ENCODE measurements around the gene BABAM1. TPM values are rescaled to one million over a fixed set of nuclear protein-coding genes. Genes with fewer than 3 reads are reported as not detected.

BABAM1 gene
- total and polyA plus RNA-seq, 8 donors = 25.5 to 71.1 (median 33.0) TPM

DNA sequence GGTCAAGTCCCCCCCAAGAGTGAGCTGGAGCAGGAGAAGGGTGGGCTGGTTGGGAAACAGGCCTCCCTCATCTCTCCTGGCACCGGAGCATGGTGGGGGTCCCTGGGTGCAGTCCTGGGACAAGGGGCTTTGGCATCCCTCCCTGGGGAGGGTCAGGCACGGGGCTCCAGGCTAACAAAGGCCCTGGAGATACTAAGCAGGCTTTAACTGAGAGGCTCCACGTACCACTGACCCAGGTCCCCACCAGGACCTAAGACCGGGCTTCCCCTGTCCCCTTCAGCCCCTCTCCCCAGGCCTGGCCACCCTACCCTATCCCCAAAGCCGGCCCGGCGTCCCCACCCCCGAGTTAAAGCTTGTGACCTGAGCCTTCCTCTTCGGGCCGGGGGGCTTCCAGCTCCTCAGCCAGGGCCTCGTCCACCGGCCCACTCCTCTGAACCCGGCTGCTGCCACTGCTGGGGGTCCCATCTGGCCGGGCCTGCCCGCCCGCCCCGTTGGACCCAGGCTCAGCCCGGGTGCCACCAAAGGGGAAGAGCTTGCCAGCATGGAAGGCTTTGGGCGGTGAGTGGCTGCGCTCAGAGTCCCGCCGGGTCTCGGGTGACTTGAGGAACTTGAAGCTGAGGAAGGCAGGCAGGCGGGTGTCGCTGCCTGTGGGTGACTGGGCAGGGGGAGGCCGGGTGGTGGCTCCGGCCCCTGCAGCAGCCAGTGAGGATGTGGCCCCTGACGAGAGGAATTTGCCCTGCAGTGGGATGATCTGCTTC, 57.3 kb downstream of the BABAM1 start:
- FAIRE-seq (no peak), ATAC-seq (no peak), DNase-seq (no peak)
- intact Hi-C loops (cut with DNase I) = no loop called here
- Histone ChIP-seq H3K4me1 (peaks cover 0 to 6% (median 0%) of the 10 kb centered on the region in 3 donors), H3K27me3 (no peaks in the 10 kb centered on the region), H3K27ac (no peak overlapping the region), H3K36me3 (peaks cover 0 to 12% (median 11%) of the 10 kb centered on the region in 3 donors), H3K9me3 (no peaks in the 10 kb centered on the region), H3K4me3 (no peak overlapping the region)
- TF ChIP-seq, protein P1, sequence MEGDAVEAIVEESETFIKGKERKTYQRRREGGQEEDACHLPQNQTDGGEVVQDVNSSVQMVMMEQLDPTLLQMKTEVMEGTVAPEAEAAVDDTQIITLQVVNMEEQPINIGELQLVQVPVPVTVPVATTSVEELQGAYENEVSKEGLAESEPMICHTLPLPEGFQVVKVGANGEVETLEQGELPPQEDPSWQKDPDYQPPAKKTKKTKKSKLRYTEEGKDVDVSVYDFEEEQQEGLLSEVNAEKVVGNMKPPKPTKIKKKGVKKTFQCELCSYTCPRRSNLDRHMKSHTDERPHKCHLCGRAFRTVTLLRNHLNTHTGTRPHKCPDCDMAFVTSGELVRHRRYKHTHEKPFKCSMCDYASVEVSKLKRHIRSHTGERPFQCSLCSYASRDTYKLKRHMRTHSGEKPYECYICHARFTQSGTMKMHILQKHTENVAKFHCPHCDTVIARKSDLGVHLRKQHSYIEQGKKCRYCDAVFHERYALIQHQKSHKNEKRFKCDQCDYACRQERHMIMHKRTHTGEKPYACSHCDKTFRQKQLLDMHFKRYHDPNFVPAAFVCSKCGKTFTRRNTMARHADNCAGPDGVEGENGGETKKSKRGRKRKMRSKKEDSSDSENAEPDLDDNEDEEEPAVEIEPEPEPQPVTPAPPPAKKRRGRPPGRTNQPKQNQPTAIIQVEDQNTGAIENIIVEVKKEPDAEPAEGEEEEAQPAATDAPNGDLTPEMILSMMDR (IDR thresholded peaks at IDR 0.05) = no peak
- WGBS, 2 donors = 90 to 94% methylated on average over 26 to 28 of the region's 28 CpGs

DNA sequence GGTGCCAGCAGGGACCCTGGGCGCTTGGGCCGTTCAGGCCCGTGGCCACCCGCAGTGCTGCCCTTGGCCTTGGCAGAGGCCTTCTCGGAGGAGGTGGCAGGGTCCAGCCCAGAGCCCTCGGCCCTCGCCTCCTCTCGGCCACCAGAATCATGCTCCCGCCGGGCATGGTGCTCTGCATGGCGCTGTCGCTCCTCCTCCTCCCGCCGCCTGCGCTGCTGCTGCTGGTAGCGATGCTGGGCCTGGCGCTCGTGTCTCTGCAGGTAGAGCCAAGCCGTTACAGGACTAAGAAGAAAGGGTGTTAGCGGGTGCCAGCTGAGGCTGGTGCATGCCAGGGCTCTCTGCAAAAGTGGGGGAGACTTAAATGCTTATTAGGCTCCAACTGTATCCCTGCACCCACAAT, 57.9 kb downstream of the BABAM1 start:
- TF ChIP-seq, protein P1 (IDR thresholded peaks at IDR 0.05) = no peak
- intact Hi-C loops (cut with DNase I) = no loop called here
- 96% methylated on average over 20 of the region's 20 CpGs for whole genome bisulfite sequencing, 2 donors
- no peak for ATAC-seq
- Histone ChIP-seq H3K4me1 (peaks cover 0 to 6% (median 0%) of the 10 kb centered on the region in 3 donors), H3K27me3 (no peaks in the 10 kb centered on the region), H3K36me3 (peaks cover 0 to 11% (median 7%) of the 10 kb centered on the region in 3 donors), H3K9me3 (no peaks in the 10 kb centered on the region), H3K4me3 (no peak overlapping the region), H3K27ac (no peak overlapping the region)
- no peak for FAIRE-seq
- DNase-seq = no peak

DNA sequence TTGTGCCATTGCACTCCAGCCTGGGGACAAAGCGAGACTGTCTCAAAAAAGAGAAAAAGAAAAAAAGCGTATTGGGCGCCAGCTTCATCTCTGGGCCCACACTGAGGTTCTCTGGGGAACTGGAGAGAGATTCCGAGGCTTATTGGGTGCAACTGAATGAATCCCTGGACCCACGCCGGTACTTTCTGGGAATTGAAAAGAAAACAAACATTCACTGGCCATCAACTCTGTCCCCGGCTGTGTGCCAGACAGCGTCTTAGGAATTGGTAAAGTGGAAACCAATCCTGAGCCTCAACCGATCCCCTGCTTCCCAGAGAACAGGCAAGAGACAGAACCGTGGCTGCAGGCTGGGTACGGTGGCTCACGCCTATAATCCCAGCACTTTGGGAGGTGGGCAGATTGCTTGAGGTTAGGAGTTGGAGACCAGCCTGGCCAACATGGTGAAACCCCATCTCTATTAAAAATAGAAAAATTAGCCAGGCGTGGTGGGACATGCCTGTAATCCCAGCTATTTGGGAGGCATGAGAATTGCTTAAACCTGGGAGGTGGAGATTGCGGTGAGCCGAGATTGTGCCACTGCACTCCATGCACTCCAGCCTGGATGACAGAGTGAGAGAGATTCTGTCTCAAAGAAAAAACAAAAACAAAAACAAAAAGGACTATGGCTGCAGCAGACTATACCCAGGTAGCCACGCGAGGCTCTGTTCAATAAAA, 58.8 kb downstream of the BABAM1 start:
- FAIRE-seq (no peak), ATAC-seq (no peak), DNase-seq (no peak)
- intact Hi-C loops (cut with DNase I) = no loop called here
- H3K4me1 ChIP-seq = peaks cover 0 to 6% (median 0%) of the 10 kb centered on the region in 3 donors
- no peaks in the 10 kb centered on the region for H3K27me3 ChIP-seq
- no peaks in the 10 kb centered on the region for H3K9me3 ChIP-seq
- peaks cover 0 to 4% (median 0%) of the 10 kb centered on the region in 3 donors for H3K36me3 ChIP-seq
- TF ChIP-seq, protein P1 (IDR thresholded peaks at IDR 0.05) = no peak
- 81 to 83% methylated on average over 17 of the region's 17 CpGs for WGBS, 2 donors
- no peak overlapping the region for H3K27ac ChIP-seq
- no peak overlapping the region for H3K4me3 ChIP-seq

DNA sequence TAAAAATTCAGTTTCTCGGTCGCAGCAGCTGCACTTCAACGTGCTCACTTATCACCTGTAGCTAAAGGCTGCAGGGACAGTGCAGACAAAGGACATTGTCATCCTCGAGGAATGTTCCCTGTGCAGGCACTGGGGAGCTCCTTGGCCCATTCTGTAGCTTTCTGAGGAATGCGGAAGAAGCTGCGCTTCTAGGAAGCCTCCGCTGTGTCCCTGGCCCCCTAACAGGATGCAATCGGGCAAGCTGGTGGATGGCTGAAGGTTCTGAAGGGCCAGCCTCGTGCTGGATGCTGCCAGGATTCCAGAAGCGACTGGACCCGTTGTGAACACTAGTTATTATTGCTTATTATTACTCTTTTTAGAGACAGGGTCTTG, 59.3 kb downstream of the BABAM1 start:
- FAIRE-seq = no peak
- no peaks in the 10 kb centered on the region for H3K27me3 ChIP-seq
- H3K36me3 ChIP-seq = peaks cover 0 to 3% (median 0%) of the 10 kb centered on the region in 3 donors
- H3K27ac ChIP-seq = no peak overlapping the region
- peaks cover 0 to 6% (median 0%) of the 10 kb centered on the region in 3 donors for H3K4me1 ChIP-seq
- intact Hi-C loops (cut with DNase I) = no loop called here
- no peak overlapping the region for H3K4me3 ChIP-seq
- no peak for ATAC-seq
- 82 to 85% methylated on average over 11 of the region's 11 CpGs for WGBS, 2 donors
- TF ChIP-seq, protein P1 (IDR thresholded peaks at IDR 0.05) = no peak
- no peaks in the 10 kb centered on the region for H3K9me3 ChIP-seq
- no peak for DNase-seq

Measured in pancreas (tissue), 10 donors.